ENCODE data around the gene TSPAN18.

DNA sequence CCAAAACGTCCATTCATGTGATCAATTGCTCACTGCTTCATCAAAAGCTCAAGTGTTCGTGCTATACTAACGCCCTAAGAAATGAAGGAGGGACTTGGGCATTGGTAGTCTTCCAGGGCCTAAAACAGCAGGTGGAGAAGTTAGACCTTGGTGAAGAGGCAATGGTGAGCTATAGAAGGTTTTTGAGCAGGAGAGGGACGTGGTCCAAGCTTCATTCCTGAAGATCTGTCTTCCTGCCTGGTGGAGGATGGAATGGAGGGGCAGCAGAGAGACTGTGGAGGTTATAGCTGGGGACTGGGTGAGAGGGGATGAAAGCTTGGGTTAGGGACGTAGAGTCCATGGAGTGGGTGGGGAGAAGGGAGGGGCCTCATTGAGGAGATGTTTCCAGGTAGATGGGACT is 126.2 kb downstream of the TSPAN18 start:
- TF ChIP-seq, protein P1, sequence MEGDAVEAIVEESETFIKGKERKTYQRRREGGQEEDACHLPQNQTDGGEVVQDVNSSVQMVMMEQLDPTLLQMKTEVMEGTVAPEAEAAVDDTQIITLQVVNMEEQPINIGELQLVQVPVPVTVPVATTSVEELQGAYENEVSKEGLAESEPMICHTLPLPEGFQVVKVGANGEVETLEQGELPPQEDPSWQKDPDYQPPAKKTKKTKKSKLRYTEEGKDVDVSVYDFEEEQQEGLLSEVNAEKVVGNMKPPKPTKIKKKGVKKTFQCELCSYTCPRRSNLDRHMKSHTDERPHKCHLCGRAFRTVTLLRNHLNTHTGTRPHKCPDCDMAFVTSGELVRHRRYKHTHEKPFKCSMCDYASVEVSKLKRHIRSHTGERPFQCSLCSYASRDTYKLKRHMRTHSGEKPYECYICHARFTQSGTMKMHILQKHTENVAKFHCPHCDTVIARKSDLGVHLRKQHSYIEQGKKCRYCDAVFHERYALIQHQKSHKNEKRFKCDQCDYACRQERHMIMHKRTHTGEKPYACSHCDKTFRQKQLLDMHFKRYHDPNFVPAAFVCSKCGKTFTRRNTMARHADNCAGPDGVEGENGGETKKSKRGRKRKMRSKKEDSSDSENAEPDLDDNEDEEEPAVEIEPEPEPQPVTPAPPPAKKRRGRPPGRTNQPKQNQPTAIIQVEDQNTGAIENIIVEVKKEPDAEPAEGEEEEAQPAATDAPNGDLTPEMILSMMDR (IDR thresholded peaks at IDR 0.05; ENCODE audit: low read length): no peak
- no peak for TF ChIP-seq EZH2 (IDR thresholded peaks at IDR 0.05; ENCODE audit: borderline replicate concordance, low read length)

Measured in OCI-LY1 (cell line).